ENCODE data around the gene MRPL3. TPM values are rescaled to one million over a fixed set of nuclear protein-coding genes. Genes with fewer than 3 reads are reported as not detected.
A peak's percentile ranks its signal among the peaks of the same experiment; 100 is the strongest.

Gene MRPL3
- total RNA-seq (2014; rRNA removed) (229 and 233 TPM in 2 replicates), Bru-seq, nascent RNA (percentile 90 among the genes with signal in this experiment), BruChase-seq, experiment 1, labeled RNA remaining after a 6-hour chase (percentile 84 among the genes with signal in this experiment), BruChase-seq, experiment 2, labeled RNA remaining after a 2-hour chase (percentile 87 among the genes with signal in this experiment)
- long read RNA-seq, transcript MRPL3-201 (10 exons, 1,706 nt) = major isoform, 94 of 115 reads
- long read RNA-seq, partial matches to known transcripts = 8 of 115 reads
- long read RNA-seq, other reads (novel, unspliced or antisense) = 10 of 115 reads

DNA sequence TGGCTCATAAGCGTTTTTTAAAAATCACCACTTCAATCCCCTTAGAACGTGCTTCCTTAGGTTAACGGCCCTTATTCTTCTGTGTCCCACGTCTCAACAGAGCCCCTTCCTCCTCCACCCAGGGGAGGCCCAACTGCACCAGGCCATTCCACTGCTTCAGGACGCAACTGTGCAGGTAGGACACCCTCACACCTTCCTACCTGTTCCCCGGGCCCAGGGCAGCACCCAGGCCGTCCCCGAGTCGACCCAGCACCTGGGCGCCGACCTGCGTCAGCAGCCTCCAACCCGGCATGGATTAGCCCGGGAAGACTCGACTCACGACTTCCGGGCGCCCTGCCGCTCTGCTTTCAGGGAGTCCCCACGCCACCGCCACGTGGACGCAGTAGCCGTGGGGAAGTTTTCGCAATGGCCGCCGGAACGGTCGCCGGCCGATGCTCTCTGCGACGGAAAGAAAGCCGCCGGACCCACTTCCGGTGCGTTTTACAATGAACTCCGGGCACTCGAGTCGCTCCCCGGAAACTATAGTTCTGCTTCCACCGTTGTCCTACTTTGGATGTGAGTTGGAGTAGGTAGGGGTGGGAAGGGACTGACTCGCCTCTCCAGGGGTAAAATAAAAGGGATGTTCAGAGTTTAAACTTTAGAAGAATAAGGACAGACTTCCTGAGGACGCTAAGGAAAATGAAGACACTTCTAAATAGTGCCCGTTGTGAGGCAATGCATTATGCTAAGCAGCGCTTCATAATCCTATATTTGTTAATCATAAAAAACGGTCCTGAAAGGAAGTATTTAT, at the start of gene MRPL3:
TSS of gene MRPL3 (minus strand) at position 442 of the 790 bp plus-strand sequence. CDS start at position 292, 150 bp downstream.
- TF ChIP-seq EZH2 (IDR thresholded peaks at IDR 0.05; ENCODE audit: low read length, unreplicated experiment) (no peak), EZH2phosphoT487 (IDR thresholded peaks at IDR 0.05; ENCODE audit: borderline replicate concordance, low read length) (no peak)
- TF ChIP-seq, protein P1, sequence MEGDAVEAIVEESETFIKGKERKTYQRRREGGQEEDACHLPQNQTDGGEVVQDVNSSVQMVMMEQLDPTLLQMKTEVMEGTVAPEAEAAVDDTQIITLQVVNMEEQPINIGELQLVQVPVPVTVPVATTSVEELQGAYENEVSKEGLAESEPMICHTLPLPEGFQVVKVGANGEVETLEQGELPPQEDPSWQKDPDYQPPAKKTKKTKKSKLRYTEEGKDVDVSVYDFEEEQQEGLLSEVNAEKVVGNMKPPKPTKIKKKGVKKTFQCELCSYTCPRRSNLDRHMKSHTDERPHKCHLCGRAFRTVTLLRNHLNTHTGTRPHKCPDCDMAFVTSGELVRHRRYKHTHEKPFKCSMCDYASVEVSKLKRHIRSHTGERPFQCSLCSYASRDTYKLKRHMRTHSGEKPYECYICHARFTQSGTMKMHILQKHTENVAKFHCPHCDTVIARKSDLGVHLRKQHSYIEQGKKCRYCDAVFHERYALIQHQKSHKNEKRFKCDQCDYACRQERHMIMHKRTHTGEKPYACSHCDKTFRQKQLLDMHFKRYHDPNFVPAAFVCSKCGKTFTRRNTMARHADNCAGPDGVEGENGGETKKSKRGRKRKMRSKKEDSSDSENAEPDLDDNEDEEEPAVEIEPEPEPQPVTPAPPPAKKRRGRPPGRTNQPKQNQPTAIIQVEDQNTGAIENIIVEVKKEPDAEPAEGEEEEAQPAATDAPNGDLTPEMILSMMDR (conservative IDR thresholded peaks at IDR 0.05; ENCODE audit: low read depth, low read length) = no peak
- no peaks in the 10 kb centered on the region for H3K9me2 ChIP-seq (replicated peaks; ENCODE audit: low read length)
- peaks cover 9% of the 10 kb centered on the region; the same call in 1 of the 2 replicates for H4K20me1 ChIP-seq (ENCODE audit: low read length)
- peak; percentile 83 for DNase-seq
- TSS peak; percentile 55 for BruUV-seq (replicated peaks)
- ChIA-PET CTCF (no interaction called here), POLR2A (ENCODE audit: unreplicated experiment) (no interaction called here)
- H3K36me3 ChIP-seq (ENCODE audit: low read depth, low read length) = peaks cover 25% of the 10 kb centered on the region
- peaks cover 48% of the 10 kb centered on the region for H3K79me2 ChIP-seq (ENCODE audit: low read length)
- intact Hi-C loops (cut with micrococcal nuclease) = no loop called here
- H3K27me3 ChIP-seq (ENCODE audit: low read length) = no peaks in the 10 kb centered on the region
- peak within 1 kb of the TSS; percentile 91 for H2AFZ ChIP-seq (ENCODE audit: low read length)
- H3K9ac ChIP-seq (ENCODE audit: low read length) = peak within 1 kb of the TSS; percentile 100
- no peaks in the 10 kb centered on the region for H3K9me3 ChIP-seq (ENCODE audit: low read length)
- peak; percentile 92 for ATAC-seq
- H3K27ac ChIP-seq (ENCODE audit: low read length) = peak within 1 kb of the TSS; percentile 71
- H3K4me1 ChIP-seq (ENCODE audit: insufficient read depth, low read length) = peaks cover 15% of the 10 kb centered on the region
- H3F3A ChIP-seq (ENCODE audit: low read length, unreplicated experiment) = no peaks in the 10 kb centered on the region
- peak within 1 kb of the TSS; percentile 95 for H3K4me3 ChIP-seq (ENCODE audit: low read length)
- H3K4me2 ChIP-seq (ENCODE audit: low read length) = peak within 1 kb of the TSS; percentile 84

DNA sequence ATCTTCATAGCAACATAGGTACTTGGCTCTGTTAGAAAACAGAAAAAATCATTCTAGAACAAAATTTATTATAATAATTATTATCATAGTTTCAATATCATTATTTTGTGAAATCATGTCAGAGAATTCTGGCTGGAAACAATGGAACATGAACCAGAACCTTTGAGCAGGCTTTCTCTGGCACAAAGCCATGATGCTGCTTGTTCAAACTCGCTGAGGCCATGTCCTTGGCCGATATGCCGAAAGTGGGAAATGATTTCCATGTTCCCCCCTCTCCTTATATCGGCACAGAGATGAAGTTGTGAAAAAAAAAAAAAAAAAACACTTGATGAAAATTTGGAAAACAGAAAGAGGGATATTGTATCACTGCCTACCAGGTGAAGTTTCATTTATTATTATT, 49.0 kb upstream of the MRPL3 start:
- DNase-seq (no peak), ATAC-seq (no peak)
- Histone ChIP-seq H3K4me3 (ENCODE audit: low read length) (no peak overlapping the region), H3K9ac (ENCODE audit: low read length) (no peak overlapping the region), H3K27me3 (ENCODE audit: low read length) (no peaks in the 10 kb centered on the region), H2AFZ (ENCODE audit: low read length) (no peak overlapping the region), H3K9me2 (replicated peaks; ENCODE audit: low read length) (no peaks in the 10 kb centered on the region), H3K36me3 (ENCODE audit: low read depth, low read length) (no peaks in the 10 kb centered on the region), H3K4me1 (ENCODE audit: insufficient read depth, low read length) (no peaks in the 10 kb centered on the region), H4K20me1 (ENCODE audit: low read length) (no peaks in the 10 kb centered on the region), H3F3A (ENCODE audit: low read length, unreplicated experiment) (no peaks in the 10 kb centered on the region), H3K79me2 (ENCODE audit: low read length) (no peaks in the 10 kb centered on the region), H3K27ac (ENCODE audit: low read length) (no peak overlapping the region), H3K4me2 (ENCODE audit: low read length) (no peak overlapping the region), H3K9me3 (ENCODE audit: low read length) (no peaks in the 10 kb centered on the region)
- no TSS peak for BruUV-seq (replicated peaks)
- TF ChIP-seq EZH2 (IDR thresholded peaks at IDR 0.05; ENCODE audit: low read length, unreplicated experiment) = no peak
- TF ChIP-seq, protein P1 (conservative IDR thresholded peaks at IDR 0.05; ENCODE audit: low read depth, low read length) = no peak
- no peak for TF ChIP-seq EZH2phosphoT487 (IDR thresholded peaks at IDR 0.05; ENCODE audit: borderline replicate concordance, low read length)
- ChIA-PET POLR2A (ENCODE audit: unreplicated experiment) (no interaction called here), CTCF (no interaction called here)
- intact Hi-C loops (cut with micrococcal nuclease) = no loop called here
